ENCODE results near the gene TRH.

GRCh38 chr3:129934234-129935123 lies 40.0 kb upstream of the TRH start:
- TF ChIP-seq CTCF (IDR thresholded peaks at IDR 0.05), result peak; percentile 91 to 98 (median 92)
- no peak for TF ChIP-seq POLR2A (IDR thresholded peaks at IDR 0.05; ENCODE audit: low read depth)
- TF ChIP-seq EP300 (IDR thresholded peaks at IDR 0.05), result no peak
- TF ChIP-seq POLR2AphosphoS5 (IDR thresholded peaks at IDR 0.05), result no peak

Measured in esophagus muscularis mucosa (tissue), 4 donors.